Measurements from ENCODE around the gene TNFRSF6B. TPM values are rescaled to one million over a fixed set of nuclear protein-coding genes. Genes with fewer than 3 reads are reported as not detected.
A peak's percentile ranks its signal among the peaks of the same experiment; 100 is the strongest.

The TNFRSF6B gene
- total RNA-seq, 1 experiment from 2014 or later, result not detected

DNA sequence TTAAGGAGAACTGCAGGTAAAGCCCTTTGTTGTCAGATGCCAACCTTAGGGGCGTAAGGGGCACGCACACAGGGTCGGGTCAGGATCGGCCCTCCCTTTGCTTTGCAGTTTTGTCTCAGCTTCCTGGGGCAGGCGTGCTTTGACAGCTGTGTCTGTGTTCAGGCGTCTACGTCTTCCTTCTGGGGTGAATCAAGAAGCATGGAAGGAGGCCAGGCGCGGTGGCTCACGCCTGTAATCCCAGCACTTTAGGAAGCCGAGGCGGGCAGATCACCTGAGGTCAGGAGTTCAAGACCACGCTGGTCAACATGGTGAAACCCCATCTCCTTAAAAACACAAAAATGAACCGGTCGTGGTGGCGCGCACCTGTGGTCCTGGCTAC lies 12.7 kb downstream of the TNFRSF6B start:
- peaks cover 17% of the 10 kb centered on the region; the same call in 1 of the 2 replicates for H4K20me1 ChIP-seq (ENCODE audit: insufficient read depth)
- H3K4me2 ChIP-seq, result peak overlapping the region; percentile 97
- no peak overlapping the region for H2AFZ ChIP-seq
- H3K79me2 ChIP-seq (ENCODE audit: low read depth), result peaks cover 87% of the 10 kb centered on the region
- H3K4me3 ChIP-seq, result peak overlapping the region; percentile 96
- no peaks in the 10 kb centered on the region for H3K9me2 ChIP-seq (ENCODE audit: insufficient read depth)
- no peaks in the 10 kb centered on the region; the same call in 1 of the 2 replicates for H3F3A ChIP-seq (ENCODE audit: insufficient read depth, low read depth)
- POLR2A ChIA-PET (ENCODE audit: unreplicated experiment), result no interaction called here
- TSS peak; percentile 57 for BruUV-seq (replicated peaks)
- H3K27me3 ChIP-seq (ENCODE audit: insufficient read depth, low read depth), result no peaks in the 10 kb centered on the region
- TF ChIP-seq, protein P1, sequence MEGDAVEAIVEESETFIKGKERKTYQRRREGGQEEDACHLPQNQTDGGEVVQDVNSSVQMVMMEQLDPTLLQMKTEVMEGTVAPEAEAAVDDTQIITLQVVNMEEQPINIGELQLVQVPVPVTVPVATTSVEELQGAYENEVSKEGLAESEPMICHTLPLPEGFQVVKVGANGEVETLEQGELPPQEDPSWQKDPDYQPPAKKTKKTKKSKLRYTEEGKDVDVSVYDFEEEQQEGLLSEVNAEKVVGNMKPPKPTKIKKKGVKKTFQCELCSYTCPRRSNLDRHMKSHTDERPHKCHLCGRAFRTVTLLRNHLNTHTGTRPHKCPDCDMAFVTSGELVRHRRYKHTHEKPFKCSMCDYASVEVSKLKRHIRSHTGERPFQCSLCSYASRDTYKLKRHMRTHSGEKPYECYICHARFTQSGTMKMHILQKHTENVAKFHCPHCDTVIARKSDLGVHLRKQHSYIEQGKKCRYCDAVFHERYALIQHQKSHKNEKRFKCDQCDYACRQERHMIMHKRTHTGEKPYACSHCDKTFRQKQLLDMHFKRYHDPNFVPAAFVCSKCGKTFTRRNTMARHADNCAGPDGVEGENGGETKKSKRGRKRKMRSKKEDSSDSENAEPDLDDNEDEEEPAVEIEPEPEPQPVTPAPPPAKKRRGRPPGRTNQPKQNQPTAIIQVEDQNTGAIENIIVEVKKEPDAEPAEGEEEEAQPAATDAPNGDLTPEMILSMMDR (conservative IDR thresholded peaks at IDR 0.05), result no peak
- no peak for TF ChIP-seq EZH2 (IDR thresholded peaks at IDR 0.05; ENCODE audit: low read depth)
- H3K4me1 ChIP-seq (replicated peaks; ENCODE audit: insufficient read depth), result peaks cover 18% of the 10 kb centered on the region
- no peak for DNase-seq
- peaks cover 47% of the 10 kb centered on the region for H3K36me3 ChIP-seq (ENCODE audit: low read depth)
- H3K9me3 ChIP-seq (ENCODE audit: insufficient read depth, low read depth), result no peaks in the 10 kb centered on the region
- no peak overlapping the region for H3K27ac ChIP-seq
- CTCF ChIA-PET, result interaction anchor here (0.6 kb wide), 1 partner anchor 355 kb away, joined by 8 read pairs; no protein-coding TSS in a partner anchor
- intact Hi-C loops (cut with micrococcal nuclease; ENCODE audit: unreplicated experiment), result loop anchor here (5.0 kb wide), 1 partner anchor 263 kb away; no protein-coding TSS in a partner anchor

DNA sequence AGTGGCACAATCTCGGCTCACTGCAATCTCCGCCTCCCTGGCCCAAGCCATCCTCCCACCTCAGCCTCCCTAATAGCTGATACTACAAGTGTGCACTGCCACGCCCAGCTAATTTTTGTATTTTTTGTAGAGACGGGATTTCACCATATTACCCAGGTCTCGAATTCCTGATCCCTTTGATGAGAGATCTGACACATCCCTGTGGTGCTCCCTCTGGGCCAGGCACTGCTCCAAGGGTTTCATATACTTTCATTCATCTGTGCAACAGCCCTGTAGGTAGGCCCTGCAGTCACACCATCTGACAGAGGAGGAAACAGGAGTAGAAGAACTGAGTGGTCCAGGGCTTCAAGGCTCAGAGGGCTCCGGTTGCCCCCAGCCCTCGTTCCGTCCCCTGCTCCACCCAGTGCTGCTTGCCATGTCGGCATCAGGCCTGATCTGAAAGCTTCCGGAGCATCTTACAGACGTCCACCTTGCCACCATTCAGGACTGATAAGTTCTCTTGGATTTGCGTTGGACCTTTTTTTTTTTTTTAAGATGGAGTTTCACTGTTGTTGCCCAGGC lies 14.7 kb downstream of the TNFRSF6B start:
- Histone ChIP-seq H3K4me3 (no peak overlapping the region), H3F3A (ENCODE audit: insufficient read depth, low read depth) (no peaks in the 10 kb centered on the region; the same call in 1 of the 2 replicates), H3K4me2 (no peak overlapping the region), H3K36me3 (ENCODE audit: low read depth) (peaks cover 40% of the 10 kb centered on the region), H3K27ac (no peak overlapping the region), H3K27me3 (ENCODE audit: insufficient read depth, low read depth) (no peaks in the 10 kb centered on the region), H2AFZ (no peak overlapping the region), H3K79me2 (ENCODE audit: low read depth) (peaks cover 91% of the 10 kb centered on the region), H3K9me3 (ENCODE audit: insufficient read depth, low read depth) (no peaks in the 10 kb centered on the region), H3K9me2 (ENCODE audit: insufficient read depth) (no peaks in the 10 kb centered on the region), H4K20me1 (ENCODE audit: insufficient read depth) (peaks cover 22% of the 10 kb centered on the region), H3K4me1 (replicated peaks; ENCODE audit: insufficient read depth) (peaks cover 15% of the 10 kb centered on the region)
- TF ChIP-seq, protein P1 (conservative IDR thresholded peaks at IDR 0.05), result no peak
- no peak for TF ChIP-seq EZH2 (IDR thresholded peaks at IDR 0.05; ENCODE audit: low read depth)
- peak in 1 of 2 experiments; percentile 17 for DNase-seq
- POLR2A ChIA-PET (ENCODE audit: unreplicated experiment), result interaction anchor here (0.6 to 0.7 kb wide), 2 partner anchors 13 to 169 kb away, joined by 3 to 11 read pairs; no protein-coding TSS in a partner anchor
- CTCF ChIA-PET, result interaction anchor here (0.6 kb wide), 1 partner anchor 173 kb away, joined by 6 read pairs; no protein-coding TSS in a partner anchor
- intact Hi-C loops (cut with micrococcal nuclease; ENCODE audit: unreplicated experiment), result no loop called here
- no TSS peak for BruUV-seq (replicated peaks)

DNA sequence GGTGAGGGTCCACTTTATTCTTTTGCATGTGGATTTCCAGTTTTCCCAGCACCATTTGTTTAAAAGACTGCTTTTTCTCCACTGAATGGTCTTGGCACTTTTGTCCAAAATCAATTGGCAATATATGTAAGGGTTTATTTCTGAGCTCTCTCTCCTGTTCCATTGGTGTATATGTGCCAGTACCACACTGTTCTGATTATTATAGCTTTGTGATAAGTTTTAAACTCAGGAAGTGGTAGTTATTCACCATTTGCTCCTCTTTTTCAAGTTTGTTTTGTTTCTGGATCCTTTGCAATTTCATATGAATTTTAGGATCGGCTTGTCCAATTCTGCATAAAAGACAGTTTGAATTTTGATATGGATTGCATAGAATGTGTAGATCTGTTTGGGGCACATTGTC lies 15.7 kb downstream of the TNFRSF6B start:
- no peaks in the 10 kb centered on the region; the same call in 1 of the 2 replicates for H3F3A ChIP-seq (ENCODE audit: insufficient read depth, low read depth)
- no peak overlapping the region for H3K4me3 ChIP-seq
- peaks cover 22% of the 10 kb centered on the region for H4K20me1 ChIP-seq (ENCODE audit: insufficient read depth)
- intact Hi-C loops (cut with micrococcal nuclease; ENCODE audit: unreplicated experiment), result no loop called here
- no peaks in the 10 kb centered on the region for H3K9me2 ChIP-seq (ENCODE audit: insufficient read depth)
- no peaks in the 10 kb centered on the region for H3K27me3 ChIP-seq (ENCODE audit: insufficient read depth, low read depth)
- CTCF ChIA-PET, result no interaction called here
- H3K27ac ChIP-seq, result no peak overlapping the region
- H2AFZ ChIP-seq, result no peak overlapping the region
- BruUV-seq (replicated peaks), result no TSS peak
- no peak overlapping the region for H3K4me2 ChIP-seq
- peaks cover 89% of the 10 kb centered on the region for H3K79me2 ChIP-seq (ENCODE audit: low read depth)
- peaks cover 10% of the 10 kb centered on the region; the same call in 1 of the 2 replicates for H3K4me1 ChIP-seq (replicated peaks; ENCODE audit: insufficient read depth)
- H3K36me3 ChIP-seq (ENCODE audit: low read depth), result peaks cover 40% of the 10 kb centered on the region
- no peaks in the 10 kb centered on the region for H3K9me3 ChIP-seq (ENCODE audit: insufficient read depth, low read depth)
- POLR2A ChIA-PET (ENCODE audit: unreplicated experiment), result interaction anchor here (0.7 kb wide), 1 partner anchor 62 kb away, joined by 4 read pairs; no protein-coding TSS in a partner anchor
- TF ChIP-seq EZH2 (IDR thresholded peaks at IDR 0.05; ENCODE audit: low read depth), result no peak
- TF ChIP-seq, protein P1 (conservative IDR thresholded peaks at IDR 0.05), result no peak
- peak in 1 of 2 experiments; percentile 8 for DNase-seq

Measured in PC-9 (cell line).